ENCODE results near the gene SYTL1.

The SYTL1 gene

DNA sequence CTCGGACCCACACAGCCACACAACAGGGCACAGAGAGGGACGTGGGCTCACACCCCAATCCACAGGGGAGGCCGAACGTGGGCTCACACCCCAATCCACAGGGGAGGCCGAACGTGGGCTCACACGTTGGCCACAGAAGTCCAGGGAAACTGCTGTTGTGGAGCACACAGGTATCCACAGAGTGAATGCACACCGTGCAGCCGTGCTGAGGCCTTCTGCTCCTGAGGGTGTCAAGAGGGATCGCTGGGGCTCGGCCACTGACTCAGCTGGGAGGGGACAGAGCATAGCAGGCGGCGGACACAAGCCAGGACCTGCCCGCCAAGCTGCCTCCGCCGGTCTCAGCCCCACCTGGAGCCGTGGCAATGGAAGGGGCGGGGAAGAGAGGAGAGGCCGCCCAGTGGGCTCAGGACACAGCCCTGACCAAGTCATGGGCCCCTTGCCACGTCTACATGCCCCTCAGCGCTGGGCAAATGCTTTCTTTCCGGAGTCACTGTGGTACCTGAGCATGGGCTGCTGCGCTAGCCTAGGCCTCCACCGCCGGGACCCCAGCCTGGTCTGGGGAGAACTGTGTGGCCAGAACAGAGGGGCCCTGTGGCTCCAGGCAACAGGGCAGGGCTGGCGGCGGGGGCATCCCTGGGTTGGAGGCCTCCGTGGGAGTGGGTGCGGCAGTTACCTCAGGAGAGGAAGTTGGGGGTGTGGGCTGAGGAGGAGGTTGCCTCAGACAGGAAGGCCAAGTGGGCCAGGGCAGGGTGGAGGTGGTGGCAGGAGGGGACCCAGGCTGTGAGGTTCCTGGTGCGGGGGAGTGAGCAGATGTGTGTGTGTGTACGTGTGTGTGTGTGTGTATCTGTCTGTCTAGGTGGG lies 1.2 kb downstream of the SYTL1 start:
- TF ChIP-seq, protein P1, sequence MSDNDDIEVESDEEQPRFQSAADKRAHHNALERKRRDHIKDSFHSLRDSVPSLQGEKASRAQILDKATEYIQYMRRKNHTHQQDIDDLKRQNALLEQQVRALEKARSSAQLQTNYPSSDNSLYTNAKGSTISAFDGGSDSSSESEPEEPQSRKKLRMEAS (IDR thresholded peaks at IDR 0.05): peak; percentile 76
- no peak; the same call in 1 of the 2 replicates for TF ChIP-seq YY1 (IDR thresholded peaks at IDR 0.05; ENCODE audit: low read depth)
- no peak for TF ChIP-seq EGR1 (IDR thresholded peaks at IDR 0.05)
- TF ChIP-seq EP300 (IDR thresholded peaks at IDR 0.05; ENCODE audit: borderline replicate concordance): no peak
- TF ChIP-seq TEAD4 (IDR thresholded peaks at IDR 0.05): no peak
- TF ChIP-seq, protein P2, sequence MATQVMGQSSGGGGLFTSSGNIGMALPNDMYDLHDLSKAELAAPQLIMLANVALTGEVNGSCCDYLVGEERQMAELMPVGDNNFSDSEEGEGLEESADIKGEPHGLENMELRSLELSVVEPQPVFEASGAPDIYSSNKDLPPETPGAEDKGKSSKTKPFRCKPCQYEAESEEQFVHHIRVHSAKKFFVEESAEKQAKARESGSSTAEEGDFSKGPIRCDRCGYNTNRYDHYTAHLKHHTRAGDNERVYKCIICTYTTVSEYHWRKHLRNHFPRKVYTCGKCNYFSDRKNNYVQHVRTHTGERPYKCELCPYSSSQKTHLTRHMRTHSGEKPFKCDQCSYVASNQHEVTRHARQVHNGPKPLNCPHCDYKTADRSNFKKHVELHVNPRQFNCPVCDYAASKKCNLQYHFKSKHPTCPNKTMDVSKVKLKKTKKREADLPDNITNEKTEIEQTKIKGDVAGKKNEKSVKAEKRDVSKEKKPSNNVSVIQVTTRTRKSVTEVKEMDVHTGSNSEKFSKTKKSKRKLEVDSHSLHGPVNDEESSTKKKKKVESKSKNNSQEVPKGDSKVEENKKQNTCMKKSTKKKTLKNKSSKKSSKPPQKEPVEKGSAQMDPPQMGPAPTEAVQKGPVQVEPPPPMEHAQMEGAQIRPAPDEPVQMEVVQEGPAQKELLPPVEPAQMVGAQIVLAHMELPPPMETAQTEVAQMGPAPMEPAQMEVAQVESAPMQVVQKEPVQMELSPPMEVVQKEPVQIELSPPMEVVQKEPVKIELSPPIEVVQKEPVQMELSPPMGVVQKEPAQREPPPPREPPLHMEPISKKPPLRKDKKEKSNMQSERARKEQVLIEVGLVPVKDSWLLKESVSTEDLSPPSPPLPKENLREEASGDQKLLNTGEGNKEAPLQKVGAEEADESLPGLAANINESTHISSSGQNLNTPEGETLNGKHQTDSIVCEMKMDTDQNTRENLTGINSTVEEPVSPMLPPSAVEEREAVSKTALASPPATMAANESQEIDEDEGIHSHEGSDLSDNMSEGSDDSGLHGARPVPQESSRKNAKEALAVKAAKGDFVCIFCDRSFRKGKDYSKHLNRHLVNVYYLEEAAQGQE (IDR thresholded peaks at IDR 0.05; ENCODE audit: low read depth): no peak
- no peak for TF ChIP-seq FOXM1 (IDR thresholded peaks at IDR 0.05; ENCODE audit: borderline replicate concordance, low read depth)
- TF ChIP-seq TCF12 (IDR thresholded peaks at IDR 0.05; ENCODE audit: low read depth): peak; percentile 23; the same call in 1 of the 2 replicates
- TF ChIP-seq NFIC (IDR thresholded peaks at IDR 0.05): no peak

DNA sequence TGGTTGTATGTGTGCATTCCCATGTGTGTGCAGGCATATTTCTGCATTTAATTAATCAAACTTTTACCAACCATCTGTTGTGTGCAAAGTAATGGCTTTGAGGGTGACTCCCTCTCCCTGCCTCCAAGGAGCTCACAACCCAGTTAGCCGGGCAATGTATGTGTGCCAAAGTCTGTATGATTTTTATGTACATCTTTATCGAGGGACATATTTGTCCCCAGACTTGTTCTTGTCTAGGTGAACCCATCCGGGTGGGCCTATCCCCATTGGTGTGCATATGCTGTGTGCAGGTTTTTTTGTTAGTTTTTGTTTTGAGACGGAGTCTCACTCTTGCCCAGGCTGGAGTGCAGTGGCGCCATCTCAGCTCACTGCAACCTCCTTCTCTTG lies 1.8 kb downstream of the SYTL1 start:
- TF ChIP-seq TEAD4 (IDR thresholded peaks at IDR 0.05) (no peak), ZBTB7A (IDR thresholded peaks at IDR 0.05; ENCODE audit: low read depth) (no peak), YY1 (IDR thresholded peaks at IDR 0.05; ENCODE audit: low read depth) (no peak), RAD21 (IDR thresholded peaks at IDR 0.05; ENCODE audit: low read depth) (no peak), EP300 (IDR thresholded peaks at IDR 0.05; ENCODE audit: borderline replicate concordance) (no peak), TAF1 (IDR thresholded peaks at IDR 0.05; ENCODE audit: low read depth) (no peak), TCF12 (IDR thresholded peaks at IDR 0.05; ENCODE audit: low read depth) (no peak), CREB1 (IDR thresholded peaks at IDR 0.05; ENCODE audit: low read depth) (no peak), FOXM1 (IDR thresholded peaks at IDR 0.05; ENCODE audit: borderline replicate concordance, low read depth) (no peak), CEBPB (IDR thresholded peaks at IDR 0.05) (no peak), NFIC (IDR thresholded peaks at IDR 0.05) (no peak)
- TF ChIP-seq, protein P1 (IDR thresholded peaks at IDR 0.05): no peak
- TF ChIP-seq, protein P2 (IDR thresholded peaks at IDR 0.05; ENCODE audit: low read depth): no peak

DNA sequence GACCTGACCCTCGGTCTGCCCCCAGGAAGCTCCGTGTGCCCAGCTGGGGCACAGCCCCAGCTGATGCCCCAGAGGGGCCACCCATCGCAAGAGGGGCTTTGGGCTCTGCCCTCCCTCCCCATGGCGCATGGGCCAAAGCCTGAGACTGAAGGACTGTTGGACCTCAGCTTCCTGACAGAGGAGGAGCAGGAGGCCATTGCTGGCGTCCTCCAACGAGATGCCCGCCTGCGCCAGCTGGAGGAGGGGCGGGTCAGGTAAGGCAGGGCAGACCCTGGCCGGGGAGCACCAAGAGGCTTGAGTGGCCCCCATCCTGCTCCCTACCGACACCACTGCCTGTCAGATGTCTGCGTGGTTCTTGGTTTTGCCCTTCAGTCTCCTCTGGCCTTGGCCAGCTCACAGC lies 3.5 kb downstream of the SYTL1 start:
- TF ChIP-seq FOXM1 (IDR thresholded peaks at IDR 0.05; ENCODE audit: borderline replicate concordance, low read depth): no peak
- TF ChIP-seq CEBPB (IDR thresholded peaks at IDR 0.05): no peak
- TF ChIP-seq, protein P2 (IDR thresholded peaks at IDR 0.05; ENCODE audit: low read depth): no peak
- TF ChIP-seq NFIC (IDR thresholded peaks at IDR 0.05): no peak
- no peak for TF ChIP-seq ZBTB7A (IDR thresholded peaks at IDR 0.05; ENCODE audit: low read depth)
- TF ChIP-seq, protein P1 (IDR thresholded peaks at IDR 0.05): no peak
- TF ChIP-seq TAF1 (IDR thresholded peaks at IDR 0.05; ENCODE audit: low read depth): no peak
- no peak for TF ChIP-seq EGR1 (IDR thresholded peaks at IDR 0.05)

DNA sequence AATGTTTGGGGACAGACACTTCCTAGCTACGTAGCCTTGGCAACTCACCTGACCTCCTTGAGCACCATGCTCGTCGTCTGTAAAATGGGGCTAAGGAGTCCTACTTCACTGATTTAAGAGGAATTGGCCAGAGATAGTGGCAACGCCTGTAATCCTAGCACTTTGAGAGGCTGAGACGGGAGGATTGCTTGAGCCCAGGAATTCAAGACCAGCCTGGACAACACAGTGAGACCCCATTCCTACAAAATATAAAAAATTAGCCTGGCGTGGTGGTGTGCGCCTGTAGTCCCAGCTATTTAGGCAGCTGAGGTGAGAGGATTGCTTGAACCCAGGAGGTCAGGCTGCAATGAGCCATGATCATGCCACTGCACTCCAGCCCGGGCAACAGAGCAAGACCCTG lies 4.5 kb downstream of the SYTL1 start:
- TF ChIP-seq, protein P2 (IDR thresholded peaks at IDR 0.05; ENCODE audit: low read depth): no peak
- TF ChIP-seq EP300 (IDR thresholded peaks at IDR 0.05; ENCODE audit: borderline replicate concordance) (no peak), TAF1 (IDR thresholded peaks at IDR 0.05; ENCODE audit: low read depth) (no peak), CEBPB (IDR thresholded peaks at IDR 0.05) (no peak), TCF12 (IDR thresholded peaks at IDR 0.05; ENCODE audit: low read depth) (no peak), RAD21 (IDR thresholded peaks at IDR 0.05; ENCODE audit: low read depth) (no peak), TEAD4 (IDR thresholded peaks at IDR 0.05) (no peak), CREB1 (IDR thresholded peaks at IDR 0.05; ENCODE audit: low read depth) (no peak), FOXM1 (IDR thresholded peaks at IDR 0.05; ENCODE audit: borderline replicate concordance, low read depth) (no peak), YY1 (IDR thresholded peaks at IDR 0.05; ENCODE audit: low read depth) (no peak), EGR1 (IDR thresholded peaks at IDR 0.05) (no peak), ZBTB7A (IDR thresholded peaks at IDR 0.05; ENCODE audit: low read depth) (no peak), NFIC (IDR thresholded peaks at IDR 0.05) (no peak)
- TF ChIP-seq, protein P1 (IDR thresholded peaks at IDR 0.05): no peak
- TF ChIP-seq, protein P3, sequence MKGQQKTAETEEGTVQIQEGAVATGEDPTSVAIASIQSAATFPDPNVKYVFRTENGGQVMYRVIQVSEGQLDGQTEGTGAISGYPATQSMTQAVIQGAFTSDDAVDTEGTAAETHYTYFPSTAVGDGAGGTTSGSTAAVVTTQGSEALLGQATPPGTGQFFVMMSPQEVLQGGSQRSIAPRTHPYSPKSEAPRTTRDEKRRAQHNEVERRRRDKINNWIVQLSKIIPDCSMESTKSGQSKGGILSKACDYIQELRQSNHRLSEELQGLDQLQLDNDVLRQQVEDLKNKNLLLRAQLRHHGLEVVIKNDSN (IDR thresholded peaks at IDR 0.05): no peak
